GM12878 (cell line): ENCODE results near the gene RAE1. TPM values are rescaled to one million over a fixed set of nuclear protein-coding genes. Genes with fewer than 3 reads are reported as not detected.

ENCODE experiments used
- ATF7 ChIP-seq: fragments of 450-650 bp; IDR thresholded peaks from 2 replicates; pipeline ENCODE4 v1.6.1; 2016; ENCODE audit warnings: low read depth, mild to moderate bottlenecking
- BHLHE40 ChIP-seq, 2 experiments: fragments of 450-650 bp in 1 of 2; IDR thresholded peaks; 2 replicates each; pipeline ENCODE4 v1.6.1; 2011 to 2017; ENCODE audit warnings: low read depth in 2 of 2, borderline replicate concordance in 1 of 2, improper control_type of control experiment in 1 of 2, low read length in 1 of 2, mild to moderate bottlenecking in 1 of 2
- CTCF ChIP-seq, 3 experiments: IDR thresholded peaks in 2 of 3; conservative IDR thresholded peaks in 1 of 3; 2 replicates each; pipeline ENCODE4 v1.5.1; 2011; ENCODE audit warnings: low read depth in 3 of 3, low read length in 3 of 3, mild to moderate bottlenecking in 3 of 3, control low read depth in 2 of 3, moderate library complexity in 2 of 3, inconsistent platforms in 1 of 3, mixed read lengths in 1 of 3; ENCODE audit not compliant: control insufficient read depth in 2 of 3, insufficient read depth in 1 of 3; ENCODE audit errors: extremely low read depth in 1 of 3
- FOXM1 ChIP-seq: IDR thresholded peaks from 2 replicates; pipeline ENCODE4 v1.6.1; 2012; ENCODE audit warnings: low read depth, mild to moderate bottlenecking, inconsistent platforms, low read length, moderate library complexity
- IKZF2 ChIP-seq, 2 experiments: fragments of 450-650 bp; IDR thresholded peaks; 2 replicates each; pipeline ENCODE4 v1.6.1; 2017; ENCODE audit warnings: mild to moderate bottlenecking in 2 of 2, moderate library complexity in 2 of 2
- IRF5 ChIP-seq: fragments of 450-650 bp; IDR thresholded peaks from 2 replicates; pipeline ENCODE4 v1.6.1; 2017; ENCODE audit warnings: borderline replicate concordance
- MXI1 ChIP-seq: fragments of 150-350 bp; IDR thresholded peaks from 2 replicates; pipeline ENCODE4 v1.6.1; 2011; ENCODE audit warnings: low read depth, mild to moderate bottlenecking, inconsistent platforms, low read length, improper control_type of control experiment
- NFXL1 ChIP-seq: fragments of 450-650 bp; IDR thresholded peaks from 2 replicates; pipeline ENCODE4 v1.6.1; 2017; ENCODE audit warnings: antibody characterized with exemption, mild to moderate bottlenecking, borderline replicate concordance
- NR2C2 ChIP-seq: IDR thresholded peaks from 2 replicates; pipeline ENCODE4 v1.6.1; 2011; ENCODE audit warnings: borderline replicate concordance, low read depth; ENCODE audit not compliant: control insufficient read depth, insufficient read length
- PBX3 ChIP-seq: IDR thresholded peaks from 2 replicates; pipeline ENCODE4 v1.6.1; 2011; ENCODE audit warnings: mild to moderate bottlenecking, low read depth, low read length, moderate library complexity; ENCODE audit not compliant: insufficient replicate concordance
- PKNOX1 ChIP-seq: fragments of 450-650 bp; IDR thresholded peaks from 2 replicates; pipeline ENCODE4 v1.6.1; 2016; ENCODE audit warnings: mild to moderate bottlenecking
- PRDM15 ChIP-seq: fragments of 450-650 bp; formaldehyde crosslinking; IDR thresholded peaks from 2 replicates; pipeline ENCODE4 v1.4.0; 2020; ENCODE audit warnings: mild to moderate bottlenecking, moderate library complexity
- RAD21 ChIP-seq: IDR thresholded peaks from 2 replicates; pipeline ENCODE4 v1.6.1; 2011; ENCODE audit warnings: mild to moderate bottlenecking, low read depth, low read length, moderate library complexity; ENCODE audit not compliant: insufficient read depth
- SREBF2 ChIP-seq: IDR thresholded peaks from 2 replicates; pipeline ENCODE4 v1.6.1; 2012; ENCODE audit warnings: mild to moderate bottlenecking, low read length
- TAF1 ChIP-seq: IDR thresholded peaks from 2 replicates; pipeline ENCODE4 v1.6.1; 2011; ENCODE audit warnings: mild to moderate bottlenecking, low read depth, low read length, borderline replicate concordance
- TBL1XR1 ChIP-seq: IDR thresholded peaks from 2 replicates; pipeline ENCODE4 v1.6.1; 2012; ENCODE audit warnings: low read depth, low read length, improper control_type of control experiment
- TCF12 ChIP-seq: IDR thresholded peaks from 2 replicates; pipeline ENCODE4 v1.6.1; 2011; ENCODE audit warnings: low read depth, mild to moderate bottlenecking, low read length
- ZBED1 ChIP-seq: IDR thresholded peaks from 2 replicates; pipeline ENCODE4 v1.6.1; 2016; ENCODE audit warnings: borderline replicate concordance
- polyA plus RNA-seq, 11 experiments: library from polyadenylated mRNA; depleted of rRNA in 4 of 11; unstranded in 6 of 11; stranded (reverse) in 5 of 11; fragments of >200 nt; fragmentation: Nextera tagmentation in 4 of 11; fragmentation: Illumina TruSeq in 1 of 11; extraction: Ambion mirVana in 4 of 11; extraction: Trizol in 1 of 11; gene quantifications; 1 replicate in 1 of 11; 2 replicates in 10 of 11; pipeline versions ENCODE4 v1.2.1 to v1.2.3, GENCODE V29; 2011 to 2016; ENCODE audit warnings: inconsistent platforms in 2 of 11, missing spikeins in 2 of 11, low read depth in 1 of 11
- total RNA-seq, 4 experiments: library from RNA; depleted of rRNA in 3 of 4; stranded (reverse); fragments of >200 nt in 3 of 4; fragmentation: Illumina TruSeq in 1 of 4; extraction: Trizol in 1 of 4; gene quantifications; 2 replicates each; pipeline versions ENCODE4 v1.2.1 to v1.2.3, GENCODE V29; 2013 to 2021

RAE1 gene
- total and polyA plus RNA-seq, 10 of the 15 experiments (the other 5 are each of a cell fraction or from before 2014, with no cell fraction given): 28.7 to 107 (median 49.3) TPM

GRCh38 chr20:57388953-57389694 lies 38.1 kb downstream of the RAE1 start (continued):
- TF ChIP-seq PBX3: no peak
- peak; percentile 68 for TF ChIP-seq TCF12
- TF ChIP-seq ZBED1: no peak
- TF ChIP-seq PKNOX1: peak; percentile 50; the same call in 1 of the 2 replicates
- peak; percentile 41 to 56 (median 53) for TF ChIP-seq CTCF (IDR thresholded peaks at IDR 0.05 in 2 of 3, conservative IDR thresholded peaks at IDR 0.05 in 1 of 3; ENCODE audit: control insufficient read depth in 2 of 3, extremely low read depth in 1 of 3, insufficient read depth in 1 of 3, low read depth in 3 of 3, low read length in 3 of 3)
- TF ChIP-seq ATF7: no peak
- peak; percentile 34; the same call in 1 of the 2 replicates for TF ChIP-seq MXI1
- no peak for TF ChIP-seq NFXL1
- no peak for TF ChIP-seq TBL1XR1
- no peak for TF ChIP-seq NR2C2
- TF ChIP-seq BHLHE40 (IDR thresholded peaks at IDR 0.05; ENCODE audit: borderline replicate concordance in 1 of 2, low read depth in 2 of 2, low read length in 1 of 2): peak in 1 of 2 experiments; percentile 84; a peak in 2 of 4 replicates
- TF ChIP-seq PRDM15: no peak
- TF ChIP-seq SREBF2: no peak
- TF ChIP-seq TAF1: no peak
- no peak for TF ChIP-seq FOXM1
- no peak for TF ChIP-seq IRF5
- TF ChIP-seq RAD21: peak; percentile 45
- TF ChIP-seq IKZF2 (IDR thresholded peaks at IDR 0.05): no peak
